ENCODE measurements around the gene DHRS3.
"Not testable (repeated sequence)": the region's sequence is repeated elsewhere in the genome, so short reads cannot be mapped to it uniquely, and the experiment has no call there.

GRCh38 chr1:12657885-12658512 lies 40.0 kb upstream of the DHRS3 start:
- TF ChIP-seq CTCF (IDR thresholded peaks at IDR 0.05); EZH2 (IDR thresholded peaks at IDR 0.05; ENCODE audit: borderline replicate concordance, insufficient read depth, low read depth, low read length, poor library complexity, severe bottlenecking): not testable (repeated sequence)

Data from B cell (primary cell).